ENCODE results near the gene FRY. TPM values are rescaled to one million over a fixed set of nuclear protein-coding genes. Genes with fewer than 3 reads are reported as not detected.

The FRY gene
- total RNA-seq, 2 donors from 2014 or later = 32.0 to 45.4 TPM

GRCh38 chr13:32205431-32206096, 174.0 kb downstream of the FRY start:
- ATAC-seq = no peak

GRCh38 chr13:32206097-32206740, 174.6 kb downstream of the FRY start:
- peaks cover 9% of the 10 kb centered on the region for H3K4me1 ChIP-seq
- H3K27me3 ChIP-seq = no peaks in the 10 kb centered on the region
- WGBS, 2 donors = 85 to 86% methylated on average over 5 of the region's 5 CpGs
- no peak overlapping the region for H3K27ac ChIP-seq
- DNase-seq = no peak
- H3K4me3 ChIP-seq = no peak overlapping the region
- no peaks in the 10 kb centered on the region for H3K9me3 ChIP-seq
- peaks cover 6 to 11% of the 10 kb centered on the region in 2 donors for H3K36me3 ChIP-seq (replicated peaks in 1 of 2; ENCODE audit: insufficient read depth in 1 of 2, low read depth in 2 of 2)
- ATAC-seq = no peak
- TF ChIP-seq POLR2A (IDR thresholded peaks at IDR 0.05) (no peak), CTCF (IDR thresholded peaks at IDR 0.05) (no peak)
- intact Hi-C loops (cut with DNase I) = no loop called here

More at GRCh38 chr13:32205431-32206096, 174.0 kb downstream of the FRY start:
- Histone ChIP-seq H3K4me1 (peaks cover 9% of the 10 kb centered on the region), H3K4me3 (no peak overlapping the region), H3K27ac (no peak overlapping the region), H3K27me3 (no peaks in the 10 kb centered on the region), H3K9me3 (no peaks in the 10 kb centered on the region), H3K36me3 (replicated peaks in 1 of 2; ENCODE audit: insufficient read depth in 1 of 2, low read depth in 2 of 2) (peaks cover 0 to 11% of the 10 kb centered on the region in 2 donors)
- intact Hi-C loops (cut with DNase I) = no loop called here
- 40 to 55% methylated on average over 4 of the region's 4 CpGs for WGBS, 2 donors
- DNase-seq = no peak
- no peak for TF ChIP-seq POLR2A (IDR thresholded peaks at IDR 0.05)
- no peak for TF ChIP-seq CTCF (IDR thresholded peaks at IDR 0.05)

- no peak overlapping the region for H3K4me3 ChIP-seq
- H3K4me1 ChIP-seq = peaks cover 9% of the 10 kb centered on the region
- H3K27me3 ChIP-seq = no peaks in the 10 kb centered on the region
- peaks cover 8 to 22% of the 10 kb centered on the region in 2 donors for H3K36me3 ChIP-seq (replicated peaks in 1 of 2; ENCODE audit: insufficient read depth in 1 of 2, low read depth in 2 of 2)
- WGBS, 2 donors = 85 to 89% methylated on average over 13 of the region's 13 CpGs
- TF ChIP-seq CTCF (IDR thresholded peaks at IDR 0.05) = no peak
- no peak for TF ChIP-seq POLR2A (IDR thresholded peaks at IDR 0.05)
- intact Hi-C loops (cut with DNase I) = no loop called here
- DNase-seq = no peak
- H3K9me3 ChIP-seq = no peaks in the 10 kb centered on the region
- H3K27ac ChIP-seq = no peak overlapping the region
- ATAC-seq = no peak
These were observed 177.3 kb downstream of the FRY start for GRCh38 chr13:32208860-32209259.

- Histone ChIP-seq H3K4me3 (no peak overlapping the region), H3K27ac (no peak overlapping the region), H3K9me3 (no peaks in the 10 kb centered on the region), H3K4me1 (peaks cover 9% of the 10 kb centered on the region), H3K27me3 (no peaks in the 10 kb centered on the region), H3K36me3 (replicated peaks in 1 of 2; ENCODE audit: insufficient read depth in 1 of 2, low read depth in 2 of 2) (peaks cover 8 to 22% of the 10 kb centered on the region in 2 donors)
- DNase-seq (no peak), ATAC-seq (no peak)
- 92 to 96% methylated on average over 2 of the region's 2 CpGs for WGBS, 2 donors
- intact Hi-C loops (cut with DNase I) = no loop called here
- TF ChIP-seq CTCF (IDR thresholded peaks at IDR 0.05) = no peak
- no peak for TF ChIP-seq POLR2A (IDR thresholded peaks at IDR 0.05)
These were observed 178.1 kb downstream of the FRY start for GRCh38 chr13:32209652-32210051.
